ENCODE measurements around the gene CERS2. TPM values are rescaled to one million over a fixed set of nuclear protein-coding genes. Genes with fewer than 3 reads are reported as not detected.

Gene CERS2
- total and polyA plus RNA-seq, 2 of the 13 experiments (the other 11 are each of a cell fraction or from before 2014, with no cell fraction given), result 269 to 298 TPM

DNA sequence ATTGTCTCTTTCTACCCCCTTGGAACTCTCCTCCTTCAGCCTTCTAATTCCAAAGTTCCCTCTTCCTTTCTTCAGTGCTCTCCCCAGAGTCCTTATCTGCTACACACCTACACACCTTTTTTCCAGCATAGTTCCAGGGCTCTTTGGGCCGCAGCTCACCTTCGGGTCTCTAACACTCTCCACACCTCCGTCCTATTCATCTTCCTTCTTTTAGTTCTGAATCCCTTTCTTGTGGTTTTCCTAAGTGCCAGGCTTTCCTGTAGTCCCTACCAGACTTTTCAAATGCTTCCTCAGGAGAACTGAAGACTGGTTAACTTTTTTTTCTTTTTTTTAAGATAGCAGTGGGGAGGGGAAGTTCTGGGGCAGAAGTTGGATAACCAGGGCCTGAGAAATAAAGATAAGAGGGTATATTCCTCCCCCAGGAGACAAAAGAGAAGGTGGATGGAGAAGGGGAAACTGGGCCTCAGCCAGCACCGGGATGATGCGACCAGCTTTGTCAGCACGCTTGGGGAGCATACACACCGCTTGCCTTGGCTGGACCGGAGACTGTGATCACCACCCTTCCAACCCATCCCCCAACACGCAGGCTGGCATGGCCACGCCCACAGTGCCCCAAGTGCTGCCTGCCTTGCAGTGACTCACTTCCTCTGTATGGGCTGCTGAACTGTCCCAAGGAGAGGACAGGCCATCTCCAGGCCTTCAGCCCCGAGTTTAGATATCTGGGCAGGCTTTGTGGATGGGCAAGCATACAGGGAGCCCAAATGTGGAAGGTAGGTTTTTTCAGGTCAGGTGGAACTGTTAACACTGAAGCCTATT is 2.5 kb upstream of the CERS2 start (continued):
- TF ChIP-seq, protein P1, sequence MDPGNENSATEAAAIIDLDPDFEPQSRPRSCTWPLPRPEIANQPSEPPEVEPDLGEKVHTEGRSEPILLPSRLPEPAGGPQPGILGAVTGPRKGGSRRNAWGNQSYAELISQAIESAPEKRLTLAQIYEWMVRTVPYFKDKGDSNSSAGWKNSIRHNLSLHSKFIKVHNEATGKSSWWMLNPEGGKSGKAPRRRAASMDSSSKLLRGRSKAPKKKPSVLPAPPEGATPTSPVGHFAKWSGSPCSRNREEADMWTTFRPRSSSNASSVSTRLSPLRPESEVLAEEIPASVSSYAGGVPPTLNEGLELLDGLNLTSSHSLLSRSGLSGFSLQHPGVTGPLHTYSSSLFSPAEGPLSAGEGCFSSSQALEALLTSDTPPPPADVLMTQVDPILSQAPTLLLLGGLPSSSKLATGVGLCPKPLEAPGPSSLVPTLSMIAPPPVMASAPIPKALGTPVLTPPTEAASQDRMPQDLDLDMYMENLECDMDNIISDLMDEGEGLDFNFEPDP (CRISPR knock-in tag; conservative IDR thresholded peaks at IDR 0.05), result no peak
- TF ChIP-seq ZSCAN12 (CRISPR knock-in tag; IDR thresholded peaks at IDR 0.05) (no peak), XBP1 (CRISPR knock-in tag; IDR thresholded peaks at IDR 0.05) (no peak), ZEB1 (IDR thresholded peaks at IDR 0.05; ENCODE audit: insufficient replicate concordance, low read depth) (no peak), SMARCE1 (IDR thresholded peaks at IDR 0.05; ENCODE audit: borderline replicate concordance) (no peak), ZNF841 (CRISPR knock-in tag; IDR thresholded peaks at IDR 0.05; ENCODE audit: borderline replicate concordance) (no peak), HNRNPUL1 (IDR thresholded peaks at IDR 0.05; ENCODE audit: low read depth, low read length) (no peak), ZNF724P (CRISPR knock-in tag; IDR thresholded peaks at IDR 0.05; ENCODE audit: borderline replicate concordance) (no peak), RORA (CRISPR knock-in tag; IDR thresholded peaks at IDR 0.05) (no peak), KMT2B (CRISPR knock-in tag; IDR thresholded peaks at IDR 0.05) (no peak), FOXP4 (CRISPR knock-in tag; IDR thresholded peaks at IDR 0.05) (peak; percentile 36; the same call in 1 of the 2 replicates), ZNF34 (CRISPR knock-in tag; IDR thresholded peaks at IDR 0.05; ENCODE audit: borderline replicate concordance) (no peak), FOSL2 (CRISPR knock-in tag; IDR thresholded peaks at IDR 0.05) (peak; percentile 98), TMF1 (CRISPR knock-in tag; IDR thresholded peaks at IDR 0.05; ENCODE audit: low read depth) (no peak), KDM6A (CRISPR knock-in tag; IDR thresholded peaks at IDR 0.05; ENCODE audit: low read depth) (no peak), YEATS2 (CRISPR knock-in tag; IDR thresholded peaks at IDR 0.05; ENCODE audit: borderline replicate concordance) (no peak), ZNF629 (CRISPR knock-in tag; conservative IDR thresholded peaks at IDR 0.05) (no peak), HOMEZ (CRISPR knock-in tag; IDR thresholded peaks at IDR 0.05; ENCODE audit: low read depth) (no peak), RBFOX2 (IDR thresholded peaks at IDR 0.05; ENCODE audit: low read depth, low read length) (no peak)
- TF ChIP-seq, protein P2, sequence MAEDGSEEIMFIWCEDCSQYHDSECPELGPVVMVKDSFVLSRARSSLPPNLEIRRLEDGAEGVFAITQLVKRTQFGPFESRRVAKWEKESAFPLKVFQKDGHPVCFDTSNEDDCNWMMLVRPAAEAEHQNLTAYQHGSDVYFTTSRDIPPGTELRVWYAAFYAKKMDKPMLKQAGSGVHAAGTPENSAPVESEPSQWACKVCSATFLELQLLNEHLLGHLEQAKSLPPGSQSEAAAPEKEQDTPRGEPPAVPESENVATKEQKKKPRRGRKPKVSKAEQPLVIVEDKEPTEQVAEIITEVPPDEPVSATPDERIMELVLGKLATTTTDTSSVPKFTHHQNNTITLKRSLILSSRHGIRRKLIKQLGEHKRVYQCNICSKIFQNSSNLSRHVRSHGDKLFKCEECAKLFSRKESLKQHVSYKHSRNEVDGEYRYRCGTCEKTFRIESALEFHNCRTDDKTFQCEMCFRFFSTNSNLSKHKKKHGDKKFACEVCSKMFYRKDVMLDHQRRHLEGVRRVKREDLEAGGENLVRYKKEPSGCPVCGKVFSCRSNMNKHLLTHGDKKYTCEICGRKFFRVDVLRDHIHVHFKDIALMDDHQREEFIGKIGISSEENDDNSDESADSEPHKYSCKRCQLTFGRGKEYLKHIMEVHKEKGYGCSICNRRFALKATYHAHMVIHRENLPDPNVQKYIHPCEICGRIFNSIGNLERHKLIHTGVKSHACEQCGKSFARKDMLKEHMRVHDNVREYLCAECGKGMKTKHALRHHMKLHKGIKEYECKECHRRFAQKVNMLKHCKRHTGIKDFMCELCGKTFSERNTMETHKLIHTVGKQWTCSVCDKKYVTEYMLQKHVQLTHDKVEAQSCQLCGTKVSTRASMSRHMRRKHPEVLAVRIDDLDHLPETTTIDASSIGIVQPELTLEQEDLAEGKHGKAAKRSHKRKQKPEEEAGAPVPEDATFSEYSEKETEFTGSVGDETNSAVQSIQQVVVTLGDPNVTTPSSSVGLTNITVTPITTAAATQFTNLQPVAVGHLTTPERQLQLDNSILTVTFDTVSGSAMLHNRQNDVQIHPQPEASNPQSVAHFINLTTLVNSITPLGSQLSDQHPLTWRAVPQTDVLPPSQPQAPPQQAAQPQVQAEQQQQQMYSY (CRISPR knock-in tag; IDR thresholded peaks at IDR 0.05), result no peak
- TF ChIP-seq, protein P3, sequence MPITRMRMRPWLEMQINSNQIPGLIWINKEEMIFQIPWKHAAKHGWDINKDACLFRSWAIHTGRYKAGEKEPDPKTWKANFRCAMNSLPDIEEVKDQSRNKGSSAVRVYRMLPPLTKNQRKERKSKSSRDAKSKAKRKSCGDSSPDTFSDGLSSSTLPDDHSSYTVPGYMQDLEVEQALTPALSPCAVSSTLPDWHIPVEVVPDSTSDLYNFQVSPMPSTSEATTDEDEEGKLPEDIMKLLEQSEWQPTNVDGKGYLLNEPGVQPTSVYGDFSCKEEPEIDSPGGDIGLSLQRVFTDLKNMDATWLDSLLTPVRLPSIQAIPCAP (CRISPR knock-in tag; IDR thresholded peaks at IDR 0.05; ENCODE audit: low read depth), result no peak
